ENCODE data around the gene TNS1. TPM values are rescaled to one million over a fixed set of nuclear protein-coding genes. Genes with fewer than 3 reads are reported as not detected.

Gene TNS1
- total and polyA plus RNA-seq, 9 of the 15 experiments (the other 6 are each of a cell fraction or from before 2014, with no cell fraction given) = 0.13 to 2.7 (median 0.77) TPM

GRCh38 chr2:217842017-217842416 is 160.8 kb downstream of the TNS1 start (continued):
- TF ChIP-seq, protein P1, sequence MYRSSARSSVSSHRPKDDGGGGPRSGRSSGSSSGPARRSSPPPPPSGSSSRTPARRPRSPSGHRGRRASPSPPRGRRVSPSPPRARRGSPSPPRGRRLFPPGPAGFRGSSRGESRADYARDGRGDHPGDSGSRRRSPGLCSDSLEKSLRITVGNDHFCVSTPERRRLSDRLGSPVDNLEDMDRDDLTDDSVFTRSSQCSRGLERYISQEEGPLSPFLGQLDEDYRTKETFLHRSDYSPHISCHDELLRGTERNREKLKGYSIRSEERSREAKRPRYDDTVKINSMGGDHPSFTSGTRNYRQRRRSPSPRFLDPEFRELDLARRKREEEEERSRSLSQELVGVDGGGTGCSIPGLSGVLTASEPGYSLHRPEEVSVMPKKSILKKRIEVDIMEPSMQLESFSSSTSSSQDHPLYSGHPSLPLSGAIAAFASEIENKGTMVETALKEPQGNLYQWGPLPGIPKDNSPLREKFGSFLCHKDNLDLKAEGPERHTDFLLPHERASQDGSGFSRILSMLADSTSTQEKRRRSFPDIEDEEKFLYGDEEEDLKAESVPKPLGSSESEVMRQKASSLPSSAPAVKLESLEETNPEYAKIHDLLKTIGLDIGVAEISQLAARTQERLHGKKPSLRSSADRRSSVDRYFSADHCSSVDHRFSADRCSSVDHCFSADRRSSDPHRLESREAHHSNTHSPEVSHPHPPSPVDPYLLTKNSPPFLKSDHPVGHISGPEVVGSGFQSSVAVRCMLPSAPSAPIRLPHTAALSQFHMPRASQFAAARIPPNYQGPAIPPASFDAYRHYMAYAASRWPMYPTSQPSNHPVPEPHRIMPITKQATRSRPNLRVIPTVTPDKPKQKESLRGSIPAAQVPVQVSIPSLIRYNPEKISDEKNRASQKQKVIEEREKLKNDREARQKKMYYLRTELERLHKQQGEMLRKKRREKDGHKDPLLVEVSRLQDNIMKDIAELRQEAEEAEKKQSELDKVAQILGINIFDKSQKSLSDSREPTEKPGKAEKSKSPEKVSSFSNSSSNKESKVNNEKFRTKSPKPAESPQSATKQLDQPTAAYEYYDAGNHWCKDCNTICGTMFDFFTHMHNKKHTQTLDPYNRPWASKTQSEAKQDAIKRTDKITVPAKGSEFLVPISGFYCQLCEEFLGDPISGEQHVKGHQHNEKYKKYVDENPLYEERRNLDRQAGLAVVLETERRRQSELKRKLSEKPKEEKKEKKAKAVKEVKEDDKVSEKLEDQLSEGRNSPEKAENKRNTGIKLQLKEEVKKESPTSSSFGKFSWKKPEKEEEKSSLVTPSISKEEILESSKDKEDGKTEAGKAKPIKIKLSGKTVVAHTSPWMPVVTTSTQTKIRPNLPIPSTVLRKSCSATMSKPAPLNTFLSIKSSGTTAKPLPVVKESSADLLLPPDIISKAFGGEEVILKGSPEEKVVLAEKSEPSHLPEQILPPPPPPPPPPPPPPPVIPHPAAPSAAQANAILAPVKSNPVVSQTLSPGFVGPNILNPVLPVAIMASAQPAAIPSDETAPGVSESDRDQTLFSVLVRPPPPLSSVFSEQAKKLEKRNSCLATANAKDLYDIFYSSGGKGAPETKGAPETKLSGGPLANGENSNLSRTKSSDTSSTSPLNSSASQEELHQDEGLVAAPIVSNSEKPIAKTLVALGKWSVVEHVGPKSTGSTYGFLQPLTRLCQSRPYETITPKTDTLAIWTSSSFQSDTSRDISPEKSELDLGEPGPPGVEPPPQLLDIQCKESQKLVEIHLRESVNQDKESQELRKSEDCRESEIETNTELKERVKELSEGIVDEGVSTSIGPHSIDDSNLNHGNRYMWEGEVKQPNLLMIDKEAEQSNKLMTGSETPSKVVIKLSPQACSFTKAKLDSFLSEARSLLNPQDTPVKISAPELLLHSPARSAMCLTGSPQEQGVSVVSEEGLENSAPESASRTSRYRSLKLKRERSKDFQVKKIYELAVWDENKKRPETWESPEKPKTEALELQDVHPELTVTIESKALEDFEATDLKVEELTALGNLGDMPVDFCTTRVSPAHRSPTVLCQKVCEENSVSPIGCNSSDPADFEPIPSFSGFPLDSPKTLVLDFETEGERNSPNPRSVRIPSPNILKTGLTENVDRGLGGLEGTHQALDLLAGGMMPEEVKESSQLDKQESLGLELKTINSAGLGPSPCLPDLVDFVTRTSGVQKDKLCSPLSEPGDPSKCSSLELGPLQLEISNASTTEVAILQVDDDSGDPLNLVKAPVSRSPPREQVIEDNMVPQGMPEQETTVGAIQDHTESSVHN (IDR thresholded peaks at IDR 0.05; ENCODE audit: borderline replicate concordance in 1 of 2, low read depth in 1 of 2) = no peak
- TF ChIP-seq ZFP36 (IDR thresholded peaks at IDR 0.05; ENCODE audit: low read depth, low read length, partially characterized antibody) (no peak), ZNF146 (CRISPR knock-in tag; IDR thresholded peaks at IDR 0.05; ENCODE audit: unreplicated experiment) (no peak), ZBTB34 (CRISPR knock-in tag; IDR thresholded peaks at IDR 0.05) (no peak), XRCC3 (IDR thresholded peaks at IDR 0.05) (no peak), HCFC1 (IDR thresholded peaks at IDR 0.05; ENCODE audit: low read depth, low read length) (no peak), BMI1 (IDR thresholded peaks at IDR 0.05; ENCODE audit: low read length) (no peak), L3MBTL2 (IDR thresholded peaks at IDR 0.05) (no peak), RBM15 (IDR thresholded peaks at IDR 0.05; ENCODE audit: insufficient read depth, low read length) (no peak), MTA3 (IDR thresholded peaks at IDR 0.05; ENCODE audit: borderline replicate concordance) (no peak), HDAC3 (IDR thresholded peaks at IDR 0.05; ENCODE audit: borderline replicate concordance, partially characterized antibody) (peak; percentile 71), U2AF2 (optimal IDR thresholded peaks at IDR 0.05; ENCODE audit: low read depth, low read length) (no peak), CREB1 (IDR thresholded peaks at IDR 0.05) (0 out of 2 replicates have a peak, but pooled peaks have one; percentile 28), CREB1 (CRISPR knock-in tag; IDR thresholded peaks at IDR 0.05) (no peak; the same call in 1 of the 2 replicates), ZNF444 (CRISPR knock-in tag; IDR thresholded peaks at IDR 0.05) (no peak), BRD9 (IDR thresholded peaks at IDR 0.05; ENCODE audit: low read depth, partially characterized antibody) (no peak), SIRT6 (IDR thresholded peaks at IDR 0.05; ENCODE audit: low read depth, low read length) (no peak), MAX (CRISPR knock-in tag; IDR thresholded peaks at IDR 0.05) (no peak), MYBL2 (IDR thresholded peaks at IDR 0.05; ENCODE audit: low read depth) (no peak), MYBL2 (CRISPR knock-in tag; IDR thresholded peaks at IDR 0.05; ENCODE audit: borderline replicate concordance) (no peak), SMARCA5 (IDR thresholded peaks at IDR 0.05) (no peak), HDAC8 (tag; IDR thresholded peaks at IDR 0.05) (no peak)

Measured in K562 (cell line).